GM12874 (cell line): ENCODE results near the gene ADGRB2.

Source experiments
- TF ChIP-seq, protein P1 (sequence below): IDR thresholded peaks from 2 replicates; pipeline ENCODE4 v1.5.1; 2011; ENCODE audit warnings: low read depth, mild to moderate bottlenecking, control low read depth, low read length, moderate library complexity; ENCODE audit not compliant: insufficient read depth

Gene ADGRB2

GRCh38 chr1:31731049-31731565 lies 33.0 kb downstream of the ADGRB2 start:
- TF ChIP-seq, protein P1, sequence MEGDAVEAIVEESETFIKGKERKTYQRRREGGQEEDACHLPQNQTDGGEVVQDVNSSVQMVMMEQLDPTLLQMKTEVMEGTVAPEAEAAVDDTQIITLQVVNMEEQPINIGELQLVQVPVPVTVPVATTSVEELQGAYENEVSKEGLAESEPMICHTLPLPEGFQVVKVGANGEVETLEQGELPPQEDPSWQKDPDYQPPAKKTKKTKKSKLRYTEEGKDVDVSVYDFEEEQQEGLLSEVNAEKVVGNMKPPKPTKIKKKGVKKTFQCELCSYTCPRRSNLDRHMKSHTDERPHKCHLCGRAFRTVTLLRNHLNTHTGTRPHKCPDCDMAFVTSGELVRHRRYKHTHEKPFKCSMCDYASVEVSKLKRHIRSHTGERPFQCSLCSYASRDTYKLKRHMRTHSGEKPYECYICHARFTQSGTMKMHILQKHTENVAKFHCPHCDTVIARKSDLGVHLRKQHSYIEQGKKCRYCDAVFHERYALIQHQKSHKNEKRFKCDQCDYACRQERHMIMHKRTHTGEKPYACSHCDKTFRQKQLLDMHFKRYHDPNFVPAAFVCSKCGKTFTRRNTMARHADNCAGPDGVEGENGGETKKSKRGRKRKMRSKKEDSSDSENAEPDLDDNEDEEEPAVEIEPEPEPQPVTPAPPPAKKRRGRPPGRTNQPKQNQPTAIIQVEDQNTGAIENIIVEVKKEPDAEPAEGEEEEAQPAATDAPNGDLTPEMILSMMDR, result no peak

DNA sequence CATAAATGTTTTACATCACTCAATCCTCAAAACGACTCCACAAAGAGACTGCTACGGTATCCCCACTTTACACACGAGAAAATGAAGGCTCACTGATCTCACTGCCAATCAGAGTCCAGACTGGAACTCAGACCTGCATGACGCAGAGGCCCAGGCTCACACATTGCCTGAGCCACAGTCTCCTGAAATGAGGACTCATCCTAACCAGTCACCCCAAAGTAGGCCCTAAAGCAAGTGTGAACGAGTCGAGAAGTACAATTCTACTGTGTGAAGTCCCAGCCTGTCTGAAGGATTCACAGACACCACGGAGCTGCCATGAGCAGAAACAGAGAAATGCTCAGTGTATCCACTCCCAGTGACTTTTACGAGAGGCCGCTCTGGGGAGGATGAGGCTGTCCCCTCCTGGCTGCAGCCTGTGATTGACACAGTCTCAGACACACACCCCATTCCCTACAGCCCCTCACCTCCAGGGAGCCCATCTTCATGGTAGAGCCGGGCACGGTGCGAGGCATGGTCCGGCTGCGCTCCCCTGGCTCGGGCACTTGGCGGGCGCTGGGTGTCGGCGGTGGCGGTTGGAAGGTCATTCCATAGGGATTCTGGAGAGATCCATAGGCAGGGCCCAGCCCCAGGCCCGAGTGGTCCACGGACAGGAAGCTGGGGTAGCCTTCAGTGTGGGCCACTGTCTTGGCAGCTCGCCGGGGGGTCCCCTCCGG lies 33.6 kb downstream of the ADGRB2 start:
- TF ChIP-seq, protein P1, result no peak

GRCh38 chr1:31727849-31728248 lies 36.3 kb downstream of the ADGRB2 start:
- TF ChIP-seq, protein P1, result no peak

- TF ChIP-seq, protein P1, result no peak
Observed at GRCh38 chr1:31727195-31727594, 36.9 kb downstream of the ADGRB2 start.

DNA sequence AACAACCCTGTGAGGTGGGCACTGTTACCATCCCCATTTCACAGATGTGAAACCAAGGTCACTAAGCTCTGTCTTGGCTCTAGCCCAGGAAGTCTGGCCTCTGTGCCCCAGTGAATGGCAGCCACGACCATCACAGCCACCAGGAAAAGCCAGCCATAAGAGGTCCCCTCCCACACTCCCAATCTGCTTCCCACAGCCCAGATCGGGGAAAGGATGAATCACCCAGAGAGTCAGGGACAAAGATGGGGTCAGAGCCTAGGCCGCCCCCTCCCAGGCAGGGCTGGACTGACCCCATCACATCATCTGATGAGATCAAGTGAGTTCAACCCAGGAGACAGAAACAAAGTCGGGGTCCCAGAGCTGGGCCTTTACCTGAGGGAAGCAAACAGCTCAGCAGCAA lies 37.4 kb downstream of the ADGRB2 start:
- TF ChIP-seq, protein P1, result no peak

DNA sequence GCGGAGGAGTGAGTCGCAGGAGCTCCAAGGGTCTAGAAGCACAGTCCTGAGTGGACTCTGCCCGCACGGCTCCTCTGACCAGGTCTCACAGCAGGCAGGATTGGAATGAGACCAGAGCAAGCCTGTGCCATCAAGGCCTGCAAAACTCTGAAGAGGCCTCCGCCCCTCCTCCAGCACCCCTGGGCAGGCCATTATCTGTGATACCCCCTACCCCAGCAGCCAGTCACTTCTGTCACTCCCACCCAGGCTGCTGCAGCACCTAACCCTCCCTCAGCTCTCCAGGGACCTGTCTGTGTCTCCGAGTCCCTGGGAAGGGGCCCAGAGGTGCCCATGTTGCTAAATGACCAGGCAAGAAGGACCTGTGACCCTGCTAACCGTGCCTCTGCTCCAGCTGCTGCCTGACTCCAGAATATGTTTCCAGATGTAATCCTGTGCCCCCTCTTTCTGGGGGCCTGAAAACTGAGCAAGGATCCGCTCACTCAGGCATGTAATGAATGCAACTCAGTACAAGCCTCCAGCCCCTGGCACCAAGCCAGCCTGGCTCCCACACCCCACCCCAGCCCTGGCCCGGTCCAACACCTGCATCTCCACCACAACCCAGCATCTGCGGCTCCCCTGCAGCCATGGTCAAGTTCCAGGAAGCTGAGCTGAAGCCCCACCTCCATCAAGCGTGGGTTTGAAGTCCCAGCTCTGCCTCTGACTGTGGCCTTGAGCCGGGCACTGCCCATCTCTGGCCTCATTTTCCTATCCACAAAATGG lies 38.2 kb downstream of the ADGRB2 start:
- TF ChIP-seq, protein P1, result no peak

DNA sequence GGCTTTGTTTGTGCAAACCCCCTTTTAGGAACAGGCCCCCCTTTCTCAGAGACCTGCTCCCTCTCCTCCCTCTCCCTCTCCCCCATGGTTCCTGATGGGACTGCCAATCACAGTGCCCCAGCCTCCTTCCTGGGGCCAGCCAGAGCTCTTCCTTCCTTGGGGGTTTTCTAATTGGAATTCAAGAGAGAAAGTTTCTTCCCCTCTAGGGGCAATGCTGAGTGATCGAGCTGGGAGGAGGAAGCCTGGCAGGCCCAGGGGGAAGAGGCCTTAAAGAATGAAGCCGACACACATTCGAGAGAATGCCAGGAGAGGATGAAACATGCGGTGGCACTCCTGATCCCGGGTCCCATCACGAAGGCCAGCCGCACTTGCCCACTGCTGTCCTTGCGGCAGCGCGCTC lies 39.0 kb downstream of the ADGRB2 start:
- TF ChIP-seq, protein P1, result no peak
